Stimulated activated CD8-positive, alpha-beta memory T cell treated with anti-CD3 and anti-CD28 coated beads, Interleukin-2, amount 100 ng/mL, for 48 hours (primary cell): ENCODE measurements around the gene THUMPD1.
"Not testable (repeated sequence)": the region's sequence is repeated elsewhere in the genome, so short reads cannot be mapped to it uniquely, and the experiment has no call there.

Source experiments
- DNase-seq, 2 donors: peaks; one replicate each; pipeline ENCODE4 v3.0.0-alpha.2; 2020; ENCODE audit warnings: low read depth in 2 of 2

THUMPD1 gene

DNA sequence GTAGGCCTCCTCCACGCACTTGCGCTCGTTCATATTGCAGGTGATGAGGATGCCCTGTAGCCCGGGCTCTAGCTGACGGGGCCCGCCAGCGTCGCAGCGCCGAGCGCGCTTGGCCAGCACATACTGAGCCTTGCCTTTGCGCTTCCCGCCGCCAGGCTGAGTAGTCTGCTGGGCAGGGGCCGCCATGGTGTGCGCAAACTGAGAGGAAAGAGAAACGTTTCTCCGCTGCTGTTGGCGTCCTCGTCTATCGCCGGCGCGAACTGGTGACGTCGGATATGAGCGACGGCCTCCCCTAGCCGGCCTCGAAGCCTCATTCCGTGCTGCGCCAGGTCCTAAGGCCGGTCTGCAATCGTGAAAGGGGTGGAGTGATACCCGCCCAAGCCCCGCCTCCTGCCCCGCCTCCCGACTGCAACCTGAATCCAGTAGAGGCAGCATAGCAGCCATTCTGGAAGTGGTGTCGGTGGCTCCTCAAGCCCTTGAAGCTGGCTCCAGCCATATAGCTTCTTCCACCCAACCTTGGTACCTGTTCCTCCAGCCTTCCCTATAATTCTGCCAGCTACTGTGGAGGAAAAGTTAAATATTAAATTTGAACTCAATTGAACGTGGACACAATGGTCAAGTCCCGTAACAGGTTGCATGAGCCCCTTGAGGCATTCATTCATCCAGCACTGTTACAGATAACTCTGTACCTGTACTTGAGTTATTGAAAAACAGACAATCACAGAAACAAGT lies at the start of gene THUMPD1:
THUMPD1 (minus strand) TSS at position 265 of the 732 bp plus-strand sequence; CDS start at position 186, 79 bp downstream.
- DNase-seq: peak; percentile 96 to 98

DNA sequence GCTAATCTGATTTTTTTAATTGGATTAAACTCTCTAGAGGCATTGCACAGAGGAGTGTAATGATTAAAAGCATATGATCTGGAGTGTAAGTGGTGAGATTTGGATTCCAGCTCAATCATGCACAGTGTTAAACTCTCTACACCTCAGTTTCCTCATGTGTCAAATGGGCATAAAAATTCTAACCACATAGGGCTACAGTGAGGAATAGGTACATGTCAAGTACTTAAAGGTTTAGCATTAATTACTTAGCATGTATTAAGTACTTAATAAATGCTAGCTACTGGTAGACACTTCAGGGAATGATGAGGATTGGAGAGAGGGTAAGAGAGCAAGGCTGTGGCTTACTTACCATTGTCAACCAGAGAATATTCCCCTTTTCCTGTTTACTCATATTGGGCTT lies 47.5 kb upstream of the THUMPD1 start:
- DNase-seq: no peak

DNA sequence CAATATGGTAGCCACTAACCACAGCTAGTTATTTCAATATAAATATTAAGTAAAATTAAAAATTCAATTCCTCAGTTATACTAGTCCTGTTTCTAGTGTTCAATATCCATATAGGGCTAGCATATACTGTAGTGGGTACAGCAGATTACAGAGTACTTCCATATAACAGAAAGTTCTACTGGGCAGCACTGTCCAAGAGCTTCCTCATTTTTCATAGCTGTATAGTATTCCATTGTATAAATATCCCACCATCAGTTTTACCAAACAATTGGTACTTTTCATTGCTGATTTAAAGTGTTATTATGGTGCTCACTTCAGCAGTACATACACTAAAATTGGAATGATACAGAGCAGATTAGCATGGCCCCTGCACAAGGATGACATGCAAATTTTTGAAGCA lies 42.6 kb upstream of the THUMPD1 start:
- no peak for DNase-seq

GRCh38 chr16:20782470-20782869 lies 40.9 kb upstream of the THUMPD1 start:
- no peak for DNase-seq

GRCh38 chr16:20781697-20782096 lies 40.1 kb upstream of the THUMPD1 start:
- no peak for DNase-seq

- DNase-seq: peak; percentile 48 to 49
Measured at GRCh38 chr16:20774703-20775362, 33.2 kb upstream of the THUMPD1 start.

- DNase-seq: no peak
Measured at GRCh38 chr16:20773679-20774078, 32.1 kb upstream of the THUMPD1 start.

DNA sequence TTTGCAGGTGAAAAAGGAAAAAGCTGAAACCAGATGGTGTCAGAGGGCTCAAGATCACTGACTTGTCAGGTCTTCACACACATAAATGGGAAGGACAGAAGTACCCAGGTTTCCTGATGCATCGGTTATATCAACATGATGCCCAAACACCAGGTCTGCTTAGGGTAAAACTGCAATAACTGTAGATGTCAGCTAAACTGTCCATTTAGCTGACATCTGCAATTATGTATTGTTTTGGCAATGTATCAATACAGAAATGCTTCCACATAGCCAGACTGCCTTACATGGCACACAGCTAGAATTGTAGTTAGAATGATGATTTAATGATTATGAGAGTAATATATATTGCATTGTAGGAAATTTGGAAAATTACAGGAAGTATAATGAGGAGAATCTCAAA lies 27.2 kb upstream of the THUMPD1 start:
- DNase-seq: no peak

DNA sequence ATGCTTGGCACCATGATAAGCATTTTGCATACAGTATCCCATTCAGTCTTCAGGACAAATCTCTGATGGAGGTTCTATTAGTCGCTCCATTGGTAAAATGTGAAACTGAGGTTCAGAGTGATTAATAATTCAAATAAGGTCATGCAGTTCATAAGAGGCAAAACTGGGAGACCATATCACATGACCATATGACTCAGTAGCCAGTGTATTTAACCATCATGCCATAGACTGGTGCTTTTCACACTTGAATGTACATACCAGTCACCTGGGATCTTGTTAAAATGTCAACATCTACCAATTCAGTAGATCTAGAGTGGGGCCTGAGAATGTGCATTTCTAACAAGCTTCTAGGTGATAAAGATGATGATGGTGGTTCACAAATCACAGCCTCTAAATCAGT lies 26.5 kb upstream of the THUMPD1 start:
- DNase-seq: no peak

GRCh38 chr16:20767577-20767976 lies 26.0 kb upstream of the THUMPD1 start:
- no peak for DNase-seq

DNA sequence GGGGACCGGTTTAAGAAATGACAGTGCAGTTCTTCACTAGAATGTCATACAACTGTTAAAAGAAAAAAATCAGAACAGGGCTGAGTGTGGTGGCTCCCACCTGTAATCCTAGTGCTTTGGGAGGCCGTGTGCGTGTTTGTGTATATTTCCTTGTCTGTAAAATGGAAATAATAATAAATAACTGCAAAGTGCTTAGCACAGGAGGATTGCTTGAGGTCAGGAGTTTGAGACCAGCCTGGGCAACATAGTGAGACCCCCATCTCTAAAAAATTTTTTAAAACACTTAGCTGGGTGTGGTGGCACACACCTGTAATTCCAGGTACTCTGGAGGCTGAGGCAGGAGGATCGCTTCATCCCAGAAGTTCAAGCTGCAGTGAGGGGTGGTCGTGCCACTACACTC lies 24.7 kb upstream of the THUMPD1 start:
- DNase-seq: no peak

DNA sequence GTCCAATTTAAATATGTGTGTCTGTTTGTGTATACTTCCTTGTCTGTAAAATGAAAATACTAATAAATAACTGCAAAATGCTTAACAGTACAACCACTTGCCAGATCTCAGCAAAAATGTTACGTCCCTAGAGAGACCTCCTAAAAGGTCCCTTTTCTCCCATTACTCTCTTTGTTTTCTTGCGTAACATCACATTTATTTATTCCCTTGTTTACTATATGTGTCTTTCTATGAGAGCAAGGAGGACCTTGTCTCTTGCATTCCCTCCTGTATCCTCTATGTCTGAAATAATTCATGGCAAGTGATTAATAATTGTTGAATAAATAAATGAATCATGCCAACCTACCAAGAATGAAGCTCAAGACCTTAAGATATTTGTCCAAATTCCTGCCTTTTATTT lies 24.1 kb upstream of the THUMPD1 start:
- DNase-seq: no peak

DNA sequence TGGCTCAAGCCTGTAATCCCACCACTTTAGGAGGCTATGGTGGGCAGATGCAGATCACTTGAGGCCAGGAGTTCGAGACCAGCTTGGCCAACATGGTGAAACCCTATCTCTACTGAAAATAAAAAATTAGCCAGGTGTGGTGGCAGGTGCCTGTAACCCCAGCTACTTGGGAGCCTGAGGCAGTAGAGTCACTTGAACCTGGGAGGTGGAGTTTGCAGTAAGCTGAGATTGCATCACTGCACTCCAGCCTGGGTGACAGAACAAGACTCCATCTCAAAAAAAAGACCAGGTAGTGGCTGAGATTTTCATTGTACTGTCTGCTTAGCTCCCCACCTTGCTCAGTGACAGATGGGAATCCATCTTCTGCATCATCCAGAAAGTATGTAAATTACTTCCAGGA lies 22.8 kb upstream of the THUMPD1 start:
- DNase-seq: not testable (repeated sequence)

- DNase-seq: peak in 1 of 2 donors; percentile 30
Measured at GRCh38 chr16:20763461-20764232, 22.0 kb upstream of the THUMPD1 start, which contains the start of gene ACSM3. ACSM3 (plus strand) TSS chr16:20764014; CDS start chr16:20770035, 6,021 bp downstream.

GRCh38 chr16:20762404-20763123 lies 20.9 kb upstream of the THUMPD1 start:
- DNase-seq: no peak

DNA sequence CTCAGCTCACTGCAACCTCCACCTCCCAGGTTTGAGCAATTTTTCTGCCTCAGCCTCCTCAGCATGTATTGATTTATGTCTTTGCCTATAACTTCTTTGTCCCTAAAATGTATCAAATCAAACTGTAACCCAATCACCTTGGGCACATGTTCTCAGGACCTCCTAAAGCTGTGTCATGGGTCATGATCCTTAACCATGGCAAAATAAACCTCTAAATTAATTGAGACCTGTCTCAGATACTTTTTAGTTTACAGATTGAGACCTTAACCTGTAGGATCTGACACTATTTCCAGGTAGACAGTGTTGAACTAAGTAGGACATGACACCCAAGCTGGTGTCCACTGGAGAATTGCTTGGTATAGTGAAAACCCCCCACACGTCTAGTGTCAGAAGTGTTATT lies 19.6 kb upstream of the THUMPD1 start:
- DNase-seq: no peak

GRCh38 chr16:20760346-20760745 lies 18.7 kb upstream of the THUMPD1 start:
- DNase-seq: no peak

DNA sequence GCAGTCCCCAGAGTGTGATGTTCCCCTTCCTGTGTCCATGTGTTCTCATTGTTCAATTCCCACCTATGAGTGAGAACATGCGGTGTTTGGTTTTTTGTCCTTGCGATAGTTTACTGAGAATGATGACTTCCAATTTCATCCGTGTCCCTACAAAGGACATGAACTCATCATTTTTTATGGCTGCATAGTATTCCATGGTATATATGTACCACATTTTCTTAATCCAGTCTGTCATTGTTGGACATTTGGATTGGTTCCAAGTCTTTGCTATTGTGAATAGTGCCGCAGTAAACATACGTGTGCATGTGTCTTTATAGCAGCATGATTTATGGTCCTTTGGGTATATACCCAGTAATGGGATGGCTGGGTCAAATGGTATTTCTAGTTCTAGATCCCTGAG lies 14.2 kb upstream of the THUMPD1 start:
- not testable (repeated sequence) for DNase-seq

DNA sequence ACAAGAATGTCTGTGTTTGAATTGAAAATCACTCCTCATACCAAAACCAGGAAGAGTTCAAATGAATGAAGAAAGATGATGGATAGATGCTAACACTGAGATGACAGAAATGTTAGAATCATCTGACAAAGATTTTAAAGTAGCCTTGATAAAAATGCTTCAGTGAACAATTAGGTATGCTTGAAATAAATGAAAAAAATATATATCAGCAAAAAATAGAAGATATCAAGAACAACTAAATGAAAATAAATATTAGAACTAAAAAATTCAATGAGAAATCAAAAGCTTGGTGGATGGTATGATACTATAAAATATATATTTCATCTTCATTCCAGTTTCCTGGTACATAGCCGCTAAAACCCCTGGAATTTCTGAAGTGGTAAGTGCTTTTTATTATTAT lies 13.6 kb upstream of the THUMPD1 start:
- no peak for DNase-seq

DNA sequence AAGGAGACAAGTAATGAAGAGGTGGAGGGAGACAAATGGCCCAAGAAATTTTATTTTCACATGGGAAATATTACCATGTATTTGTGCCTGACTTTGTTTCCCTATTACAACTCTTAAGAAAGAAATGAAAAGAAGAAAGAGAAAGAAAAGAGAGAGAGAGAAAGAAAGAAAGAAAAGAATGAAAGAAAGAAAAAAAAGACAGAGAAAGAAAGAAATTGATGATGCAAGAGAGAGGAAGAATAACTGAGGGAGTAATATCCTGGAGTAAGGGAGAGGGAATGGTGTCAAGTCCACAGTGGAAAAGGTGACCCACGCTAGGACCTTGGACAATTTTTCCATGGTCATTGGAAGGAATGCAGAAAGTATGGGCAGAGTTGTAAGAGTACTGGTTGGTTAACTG lies 12.1 kb upstream of the THUMPD1 start:
- DNase-seq: no peak

- DNase-seq: no peak
Measured at GRCh38 chr16:20750558-20750957, 8.9 kb upstream of the THUMPD1 start.

GRCh38 chr16:20749474-20749873 lies 7.9 kb upstream of the THUMPD1 start:
- no peak for DNase-seq
